ENCODE results near the gene SLC1A2.

GRCh38 chr11:35352077-35352888 lies 67.1 kb downstream of the SLC1A2 start:
- TF ChIP-seq CTCF (IDR thresholded peaks at IDR 0.05) (no peak), POLR2A (IDR thresholded peaks at IDR 0.05) (no peak)
